Vagina (tissue), 2 donors: ENCODE data around the gene KRT2. TPM values are rescaled to one million over a fixed set of nuclear protein-coding genes. Genes with fewer than 3 reads are reported as not detected.

ENCODE experiments used
- DNase-seq, 2 donors: peaks; one replicate each; pipeline ENCODE4 v3.0.0-alpha.2; 2017; ENCODE audit errors: extremely low spot score in 2 of 2
- H3K27ac ChIP-seq: fragments of 200-600 bp; sonication (generic); one replicate; pipeline ENCODE4 v1.5.1; 2019
- H3K27me3 ChIP-seq: fragments of 200-600 bp; sonication (generic); one replicate; pipeline ENCODE4 v1.5.1; 2019
- H3K36me3 ChIP-seq, 2 donors: fragments of 200-600 bp; sonication (generic); one replicate each; pipeline ENCODE4 v1.5.1; 2017 to 2019
- H3K4me1 ChIP-seq: fragments of 200-600 bp; sonication (generic); one replicate; pipeline ENCODE4 v1.5.1; 2019
- H3K4me3 ChIP-seq, 2 donors: fragments of 200-600 bp; sonication (generic); 1 replicate in 1 of 2; 2 replicates in 1 of 2; pipeline ENCODE4 v1.5.1; 2016 to 2019
- H3K9me3 ChIP-seq: fragments of 200-600 bp; sonication (generic); one replicate; pipeline ENCODE4 v1.5.1; 2019
- CTCF ChIP-seq, 3 experiments: fragments of 450-650 bp in 2 of 3; fragments of 200-600 bp in 1 of 3; sonication (generic) in 1 of 3; IDR thresholded peaks; one replicate each; pipeline ENCODE4 v1.5.1; 2017 to 2019; ENCODE audit warnings: antibody characterized with exemption in 3 of 3, mild to moderate bottlenecking in 2 of 3, moderate library complexity in 2 of 3
- POLR2A ChIP-seq, 2 donors: fragments of 450-650 bp; IDR thresholded peaks; one replicate each; pipeline ENCODE4 v1.6.1; 2017; ENCODE audit warnings: antibody characterized with exemption in 2 of 2, mild to moderate bottlenecking in 2 of 2, moderate library complexity in 2 of 2
- POLR2AphosphoS5 ChIP-seq, 2 donors: sonication (generic); formaldehyde crosslinking; IDR thresholded peaks; one replicate each; pipeline ENCODE4 v1.9.0; 2017; ENCODE audit warnings: antibody characterized with exemption in 2 of 2, mild to moderate bottlenecking in 2 of 2, low read depth in 1 of 2; ENCODE audit not compliant: insufficient read depth in 1 of 2
- intact Hi-C: fragments of 100-400 bp; cut with DNase I; formaldehyde crosslinking; loops from one replicate; pipeline ENCODE4 v1.15.1; 2023
- total RNA-seq: library from RNA; depleted of rRNA; stranded (reverse); fragments of >200 nt; gene quantifications from one replicate; pipeline ENCODE4 v1.2.3, GENCODE V29; 2016

KRT2 gene
- total RNA-seq, 1 donor from 2014 or later: 2.0 TPM

GRCh38 chr12:52686756-52687487 lies 34.9 kb upstream of the KRT2 start:
- Histone ChIP-seq H3K4me1 (peaks cover 18% of the 10 kb centered on the region), H3K27ac (no peak overlapping the region), H3K9me3 (no peaks in the 10 kb centered on the region), H3K4me3 (no peak overlapping the region), H3K27me3 (no peaks in the 10 kb centered on the region), H3K36me3 (no peaks in the 10 kb centered on the region)
- intact Hi-C loops: no loop called here
- no peak for DNase-seq
- TF ChIP-seq POLR2AphosphoS5 (IDR thresholded peaks at IDR 0.05; ENCODE audit: insufficient read depth in 1 of 2, low read depth in 1 of 2): no peak
- TF ChIP-seq CTCF (IDR thresholded peaks at IDR 0.05): no peak
- TF ChIP-seq POLR2A (IDR thresholded peaks at IDR 0.05): no peak

GRCh38 chr12:52686063-52686462 lies 34.1 kb upstream of the KRT2 start:
- Histone ChIP-seq H3K4me3 (no peak overlapping the region), H3K4me1 (peaks cover 11% of the 10 kb centered on the region), H3K27ac (no peak overlapping the region), H3K9me3 (no peaks in the 10 kb centered on the region), H3K27me3 (no peaks in the 10 kb centered on the region), H3K36me3 (no peaks in the 10 kb centered on the region)
- intact Hi-C loops: no loop called here
- TF ChIP-seq CTCF (IDR thresholded peaks at IDR 0.05) (no peak), POLR2A (IDR thresholded peaks at IDR 0.05) (no peak), POLR2AphosphoS5 (IDR thresholded peaks at IDR 0.05; ENCODE audit: insufficient read depth in 1 of 2, low read depth in 1 of 2) (no peak)
- no peak for DNase-seq

GRCh38 chr12:52685406-52685890 lies 33.4 kb upstream of the KRT2 start:
- Histone ChIP-seq H3K4me1 (peaks cover 7% of the 10 kb centered on the region), H3K27me3 (no peaks in the 10 kb centered on the region), H3K27ac (no peak overlapping the region), H3K36me3 (no peaks in the 10 kb centered on the region), H3K4me3 (no peak overlapping the region), H3K9me3 (no peaks in the 10 kb centered on the region)
- no peak for DNase-seq
- no peak for TF ChIP-seq CTCF (IDR thresholded peaks at IDR 0.05)
- TF ChIP-seq POLR2A (IDR thresholded peaks at IDR 0.05): no peak
- TF ChIP-seq POLR2AphosphoS5 (IDR thresholded peaks at IDR 0.05; ENCODE audit: insufficient read depth in 1 of 2, low read depth in 1 of 2): no peak
- intact Hi-C loops: no loop called here

GRCh38 chr12:52684431-52684830 lies 32.4 kb upstream of the KRT2 start:
- no peak for DNase-seq
- H3K4me1 ChIP-seq: peaks cover 7% of the 10 kb centered on the region
- intact Hi-C loops: no loop called here
- H3K27ac ChIP-seq: no peak overlapping the region
- TF ChIP-seq CTCF (IDR thresholded peaks at IDR 0.05): no peak
- TF ChIP-seq POLR2AphosphoS5 (IDR thresholded peaks at IDR 0.05; ENCODE audit: insufficient read depth in 1 of 2, low read depth in 1 of 2): no peak
- H3K36me3 ChIP-seq: no peaks in the 10 kb centered on the region
- H3K27me3 ChIP-seq: no peaks in the 10 kb centered on the region
- H3K4me3 ChIP-seq: no peak overlapping the region
- H3K9me3 ChIP-seq: no peaks in the 10 kb centered on the region

GRCh38 chr12:52683575-52684300 lies 31.7 kb upstream of the KRT2 start:
- no peaks in the 10 kb centered on the region for H3K27me3 ChIP-seq
- intact Hi-C loops: no loop called here

More at GRCh38 chr12:52683575-52684300, 31.7 kb upstream of the KRT2 start:
- H3K27ac ChIP-seq: no peak overlapping the region
- H3K4me1 ChIP-seq: peaks cover 7% of the 10 kb centered on the region
- DNase-seq: no peak
- H3K4me3 ChIP-seq: no peak overlapping the region
- H3K9me3 ChIP-seq: no peaks in the 10 kb centered on the region
- no peak for TF ChIP-seq POLR2A (IDR thresholded peaks at IDR 0.05)
- TF ChIP-seq POLR2AphosphoS5 (IDR thresholded peaks at IDR 0.05; ENCODE audit: insufficient read depth in 1 of 2, low read depth in 1 of 2): no peak
- no peak for TF ChIP-seq CTCF (IDR thresholded peaks at IDR 0.05)
- no peaks in the 10 kb centered on the region for H3K36me3 ChIP-seq
